Liver (tissue), 9 donors: ENCODE measurements around the gene PRDX2. TPM values are rescaled to one million over a fixed set of nuclear protein-coding genes. Genes with fewer than 3 reads are reported as not detected.

Source experiments
- DNase-seq: peaks from one replicate; pipeline ENCODE4 v3.0.0-alpha.2; 2017; ENCODE audit warnings: low spot score
- H3K27ac ChIP-seq, 2 donors: one replicate each; pipeline ENCODE4 v1.7.0; 2013; ENCODE audit warnings: inconsistent platforms in 2 of 2, low read length in 2 of 2, control low read depth in 1 of 2, low read depth in 1 of 2, mild to moderate bottlenecking in 1 of 2
- H3K27me3 ChIP-seq, 4 donors: one replicate each; pipeline versions ENCODE4 v1.6.1 to v1.7.0; 2013; ENCODE audit warnings: low read length in 3 of 4, inconsistent platforms in 1 of 4, mild to moderate bottlenecking in 1 of 4, moderate library complexity in 1 of 4; ENCODE audit not compliant: control insufficient read depth in 4 of 4, insufficient read depth in 4 of 4
- H3K36me3 ChIP-seq, 4 donors: one replicate each; pipeline versions ENCODE4 v1.6.1 to v1.7.0; 2013; ENCODE audit warnings: low read length in 3 of 4, mild to moderate bottlenecking in 3 of 4, low read depth in 1 of 4, moderate library complexity in 1 of 4; ENCODE audit not compliant: control insufficient read depth in 4 of 4, insufficient read depth in 3 of 4
- H3K4me1 ChIP-seq, 4 donors: one replicate each; pipeline versions ENCODE4 v1.6.1 to v1.7.0; 2013; ENCODE audit warnings: low read length in 3 of 4, mild to moderate bottlenecking in 3 of 4, moderate library complexity in 1 of 4; ENCODE audit not compliant: control insufficient read depth in 4 of 4, insufficient read depth in 4 of 4
- H3K4me3 ChIP-seq, 3 donors: one replicate each; pipeline versions ENCODE4 v1.6.1 to v1.7.0; 2013; ENCODE audit warnings: low read length in 3 of 3, control low read depth in 1 of 3, low read depth in 1 of 3, mild to moderate bottlenecking in 1 of 3
- H3K9ac ChIP-seq, 2 donors: one replicate each; pipeline ENCODE4 v1.7.0; 2013; ENCODE audit warnings: low read length in 2 of 2, mild to moderate bottlenecking in 2 of 2, moderate library complexity in 2 of 2, control low read depth in 1 of 2, low read depth in 1 of 2
- H3K9me3 ChIP-seq, 4 donors: one replicate each; pipeline versions ENCODE4 v1.6.1 to v1.7.0; 2013; ENCODE audit warnings: low read length in 3 of 4; ENCODE audit not compliant: control insufficient read depth in 4 of 4
- ATF3 ChIP-seq: IDR thresholded peaks from 2 replicates; pipeline ENCODE4 v1.6.1; 2016; ENCODE audit warnings: antibody characterized with exemption
- CTCF ChIP-seq: fragments of 150-350 bp; IDR thresholded peaks from 2 replicates; pipeline ENCODE4 v1.5.1; 2017; ENCODE audit warnings: improper control_type of control experiment, low read depth, low read length; ENCODE audit not compliant: missing input control
- EGR1 ChIP-seq, 2 donors: IDR thresholded peaks; 2 replicates each; pipeline ENCODE4 v1.6.1; 2016 to 2018; ENCODE audit warnings: antibody characterized with exemption in 2 of 2, low read depth in 2 of 2
- FOXA1 ChIP-seq: IDR thresholded peaks from 2 replicates; pipeline ENCODE4 v1.6.1; 2016; ENCODE audit warnings: antibody characterized with exemption
- FOXA2 ChIP-seq: IDR thresholded peaks from 2 replicates; pipeline ENCODE4 v1.6.1; 2016; ENCODE audit warnings: antibody characterized with exemption
- GABPA ChIP-seq, 2 donors: IDR thresholded peaks in 1 of 2; conservative IDR thresholded peaks in 1 of 2; 2 replicates each; pipeline ENCODE4 v1.6.1; 2016; ENCODE audit warnings: antibody characterized with exemption in 2 of 2, mild to moderate bottlenecking in 1 of 2, moderate library complexity in 1 of 2
- HNF4A ChIP-seq, 2 donors: conservative IDR thresholded peaks; 2 replicates each; pipeline ENCODE4 v1.6.1; 2016; ENCODE audit warnings: antibody characterized with exemption in 2 of 2, mild to moderate bottlenecking in 2 of 2
- HNF4G ChIP-seq: IDR thresholded peaks from 2 replicates; pipeline ENCODE4 v1.6.1; 2016; ENCODE audit warnings: antibody characterized with exemption
- JUND ChIP-seq, 2 donors: IDR thresholded peaks; 2 replicates each; pipeline ENCODE4 v1.6.1; 2016; ENCODE audit warnings: antibody characterized with exemption in 2 of 2
- MAX ChIP-seq: IDR thresholded peaks from 2 replicates; pipeline ENCODE4 v1.6.1; 2016; ENCODE audit warnings: antibody characterized with exemption
- NR2F2 ChIP-seq: IDR thresholded peaks from 2 replicates; pipeline ENCODE4 v1.6.1; 2016; ENCODE audit warnings: antibody characterized with exemption
- RAD21 ChIP-seq, 2 donors: IDR thresholded peaks; 2 replicates each; pipeline ENCODE4 v1.6.1; 2016; ENCODE audit warnings: antibody characterized with exemption in 2 of 2, mild to moderate bottlenecking in 2 of 2
- REST ChIP-seq: IDR thresholded peaks from 2 replicates; pipeline ENCODE4 v1.6.1; 2016; ENCODE audit warnings: antibody characterized with exemption, mild to moderate bottlenecking
- RXRA ChIP-seq, 2 donors: IDR thresholded peaks; 2 replicates each; pipeline ENCODE4 v1.6.1; 2017 to 2018; ENCODE audit warnings: antibody characterized with exemption in 2 of 2, mild to moderate bottlenecking in 1 of 2
- SP1 ChIP-seq: IDR thresholded peaks from 2 replicates; pipeline ENCODE4 v1.6.1; 2018; ENCODE audit warnings: antibody characterized with exemption, mild to moderate bottlenecking
- TAF1 ChIP-seq: conservative IDR thresholded peaks from 2 replicates; pipeline ENCODE4 v1.6.1; 2016; ENCODE audit warnings: antibody characterized with exemption, mild to moderate bottlenecking
- YY1 ChIP-seq: IDR thresholded peaks from 2 replicates; pipeline ENCODE4 v1.6.1; 2016; ENCODE audit warnings: antibody characterized with exemption, mild to moderate bottlenecking
- WGBS: extraction: QIAGEN DNeasy Blood & Tissue Kit; methylation state at CpG from one replicate; pipeline ENCODE4 v1.1.7; 2013; 5-methylcytosine and 5-hydroxymethylcytosine counted together
- polyA plus RNA-seq, 2 donors: library from polyadenylated mRNA; stranded (reverse) in 1 of 2; unstranded in 1 of 2; fragments of 200-250 nt in 1 of 2; fragments of >200 nt in 1 of 2; fragmentation: Nextera tagmentation in 1 of 2; extraction: Ambion mirVana in 1 of 2; gene quantifications; one replicate each; pipeline versions ENCODE4 v1.2.1 to v1.2.3, GENCODE V29; 2013 to 2015
- total RNA-seq, 2 donors: library from RNA; depleted of rRNA; stranded (reverse); fragments of >200 nt; gene quantifications; one replicate each; pipeline ENCODE4 v1.2.3, GENCODE V29; 2014
- donor health status: healthy.
- donor health status: healthy.
- donor health status: healthy.
- donor health status: healthy.
- donor health status: healthy.

The PRDX2 gene
- total and polyA plus RNA-seq, 4 donors = 222 to 1,737 (median 283) TPM

GRCh38 chr19:12834566-12834943 is 33.0 kb upstream of the PRDX2 start, which contains the start of gene RTBDN:
Gene RTBDN, minus strand, starts transcription at chr19:12834579. Its CDS starts 4,600 bp downstream, at chr19:12829979.
- Histone ChIP-seq H3K4me1 (peaks cover 0 to 15% (median 4%) of the 10 kb centered on the region in 4 donors), H3K9ac (no peak within 1 kb of the TSS), H3K36me3 (no peaks in the 10 kb centered on the region), H3K4me3 (peak within 1 kb of the TSS in 1 of 3 donors; percentile 52), H3K27ac (no peak within 1 kb of the TSS), H3K9me3 (no peaks in the 10 kb centered on the region), H3K27me3 (peaks cover 0 to 25% (median 18%) of the 10 kb centered on the region in 4 donors)
- DNase-seq = no peak
- 11% methylated on average over 20 of the region's 20 CpGs for WGBS
- no peak for TF ChIP-seq CTCF
- TF ChIP-seq EGR1 (IDR thresholded peaks at IDR 0.05; ENCODE audit: low read depth in 2 of 2) = no peak
- TF ChIP-seq RXRA (IDR thresholded peaks at IDR 0.05) = no peak
- TF ChIP-seq NR2F2 = no peak
- TF ChIP-seq MAX = no peak
- TF ChIP-seq ATF3 = no peak
- no peak for TF ChIP-seq HNF4A (conservative IDR thresholded peaks at IDR 0.05)
- TF ChIP-seq GABPA (IDR thresholded peaks at IDR 0.05 in 1 of 2, conservative IDR thresholded peaks at IDR 0.05 in 1 of 2) = no peak
- TF ChIP-seq HNF4G = no peak
- no peak for TF ChIP-seq JUND (IDR thresholded peaks at IDR 0.05)
- TF ChIP-seq SP1 = no peak
- no peak for TF ChIP-seq REST
- TF ChIP-seq FOXA1 = no peak
- TF ChIP-seq FOXA2 = no peak
- TF ChIP-seq TAF1 = no peak
- no peak for TF ChIP-seq RAD21 (IDR thresholded peaks at IDR 0.05)
- no peak for TF ChIP-seq YY1

GRCh38 chr19:12833738-12834565 is 32.4 kb upstream of the PRDX2 start:
- peaks cover 0 to 15% (median 4%) of the 10 kb centered on the region in 4 donors for H3K4me1 ChIP-seq
- H3K4me3 ChIP-seq = peak overlapping the region in 1 of 3 donors; percentile 52
- H3K27ac ChIP-seq = no peak overlapping the region
- no peaks in the 10 kb centered on the region for H3K36me3 ChIP-seq
- 2% methylated on average over 84 of the region's 87 CpGs for WGBS
- peaks cover 0 to 20% (median 17%) of the 10 kb centered on the region in 4 donors for H3K27me3 ChIP-seq
- no peaks in the 10 kb centered on the region for H3K9me3 ChIP-seq
- no peak overlapping the region for H3K9ac ChIP-seq
- no peak for DNase-seq
- TF ChIP-seq EGR1 (IDR thresholded peaks at IDR 0.05; ENCODE audit: low read depth in 2 of 2) (no peak), ATF3 (no peak), SP1 (no peak), HNF4A (conservative IDR thresholded peaks at IDR 0.05) (no peak), RXRA (IDR thresholded peaks at IDR 0.05) (no peak), GABPA (IDR thresholded peaks at IDR 0.05 in 1 of 2, conservative IDR thresholded peaks at IDR 0.05 in 1 of 2) (no peak), RAD21 (IDR thresholded peaks at IDR 0.05) (no peak), CTCF (no peak), MAX (no peak), JUND (IDR thresholded peaks at IDR 0.05) (no peak), REST (no peak)
